Spleen (tissue), 11 donors: ENCODE results near the gene USHBP1. TPM values are rescaled to one million over a fixed set of nuclear protein-coding genes. Genes with fewer than 3 reads are reported as not detected.

Experiments
- DNase-seq: peaks from one replicate; pipeline ENCODE4 v3.0.0-alpha.2; 2020
- H3K27ac ChIP-seq, 8 donors: fragments of 200-600 bp; sonication (generic) in 7 of 8; 1 replicate in 4 of 8; 2 replicates in 4 of 8; pipeline versions ENCODE4 v1.5.0 to v1.8.0; 2016 to 2021; ENCODE audit warnings: inconsistent platforms in 4 of 8, mild to moderate bottlenecking in 4 of 8, moderate library complexity in 1 of 8
- H3K27me3 ChIP-seq, 7 donors: fragments of 200-600 bp; sonication (generic) in 6 of 7; replicated peaks in 1 of 7; 1 replicate in 4 of 7; 2 replicates in 3 of 7; pipeline versions ENCODE4 v1.5.0 to v1.8.0; 2016 to 2021; ENCODE audit warnings: inconsistent platforms in 3 of 7, mild to moderate bottlenecking in 1 of 7
- H3K36me3 ChIP-seq, 6 donors: fragments of 200-600 bp; sonication (generic) in 5 of 6; 1 replicate in 4 of 6; 2 replicates in 2 of 6; pipeline versions ENCODE4 v1.5.0 to v1.8.0; 2016 to 2021; ENCODE audit warnings: inconsistent platforms in 2 of 6
- H3K4me1 ChIP-seq, 6 donors: fragments of 200-600 bp; sonication (generic) in 5 of 6; 1 replicate in 3 of 6; 2 replicates in 3 of 6; pipeline versions ENCODE4 v1.5.0 to v1.8.0; 2016 to 2021; ENCODE audit warnings: inconsistent platforms in 3 of 6
- H3K4me3 ChIP-seq, 8 donors: fragments of 200-600 bp; sonication (generic) in 7 of 8; 1 replicate in 4 of 8; 2 replicates in 4 of 8; pipeline versions ENCODE4 v1.5.0 to v1.8.0; 2016 to 2021; ENCODE audit warnings: inconsistent platforms in 4 of 8, mild to moderate bottlenecking in 4 of 8, moderate library complexity in 2 of 8
- H3K9me3 ChIP-seq, 8 donors: fragments of 200-600 bp; sonication (generic) in 7 of 8; 1 replicate in 4 of 8; 2 replicates in 4 of 8; pipeline versions ENCODE4 v1.5.0 to v1.8.0; 2016 to 2021; ENCODE audit warnings: inconsistent platforms in 4 of 8
- CTCF ChIP-seq, 11 experiments: fragments of 200-600 bp in 7 of 11; fragments of 450-650 bp in 4 of 11; sonication (generic) in 4 of 11; IDR thresholded peaks in 8 of 11; conservative IDR thresholded peaks in 3 of 11; 1 replicate in 7 of 11; 2 replicates in 4 of 11; pipeline versions ENCODE4 v1.4.0 to v1.8.0; 2016 to 2021; ENCODE audit warnings: antibody characterized with exemption in 11 of 11, inconsistent platforms in 4 of 11, mild to moderate bottlenecking in 1 of 11
- POLR2A ChIP-seq, 3 donors: fragments of 450-650 bp; IDR thresholded peaks; one replicate each; pipeline ENCODE4 v1.5.1; 2017; ENCODE audit warnings: antibody characterized with exemption in 3 of 3, mild to moderate bottlenecking in 1 of 3
- POLR2AphosphoS5 ChIP-seq, 3 donors: sonication (generic); formaldehyde crosslinking; IDR thresholded peaks; one replicate each; pipeline ENCODE4 v1.5.1; 2017; ENCODE audit warnings: antibody characterized with exemption in 3 of 3
- WGBS, 5 donors: extraction: QIAGEN DNeasy Blood & Tissue Kit in 3 of 5; methylation state at CpG; one replicate each; pipeline versions ENCODE4 v1.1.5 to v1.1.7; 2013 to 2018; 5-methylcytosine and 5-hydroxymethylcytosine counted together
- intact Hi-C: fragments of 100-400 bp; cut with DNase I; formaldehyde crosslinking; loops from one replicate; pipeline ENCODE4 v1.15.0; 2023; ENCODE audit warnings: low total_unique reads
- polyA plus RNA-seq, 3 donors: library from polyadenylated mRNA; stranded (reverse); fragments of 200-250 nt; gene quantifications; one replicate each; pipeline ENCODE4 v1.2.1, GENCODE V29; 2013
- total RNA-seq, 7 donors: library from RNA; depleted of rRNA in 3 of 7; stranded (reverse); fragments of >200 nt in 3 of 7; fragmentation: NEBNext Ultra II Directional in 4 of 7; extraction: Animal tissue kit (Norgen Biotek cat#: 25700) in 4 of 7; gene quantifications; one replicate each; pipeline versions ENCODE4 v1.1.0 to v1.2.1, GENCODE V29; 2016 to 2021
- donor health status: healthy with polysubstance abuse.
- donor health status: DM: no; HTN: no; CAD: no; lungs with moderate emphysema.
- donor health status: DM: no; HTN: no; CAD: no.
- donor health status: Bipolar disorder and iron deficiency.
- donor health status: healthy.
- donor health status: DM: no; HTN: no; CAD: no.
- donor health status: DM: yes; HTN: yes; CAD: no.

The USHBP1 gene
- total and polyA plus RNA-seq, 10 donors: 3.1 to 16.6 (median 8.3) TPM

DNA sequence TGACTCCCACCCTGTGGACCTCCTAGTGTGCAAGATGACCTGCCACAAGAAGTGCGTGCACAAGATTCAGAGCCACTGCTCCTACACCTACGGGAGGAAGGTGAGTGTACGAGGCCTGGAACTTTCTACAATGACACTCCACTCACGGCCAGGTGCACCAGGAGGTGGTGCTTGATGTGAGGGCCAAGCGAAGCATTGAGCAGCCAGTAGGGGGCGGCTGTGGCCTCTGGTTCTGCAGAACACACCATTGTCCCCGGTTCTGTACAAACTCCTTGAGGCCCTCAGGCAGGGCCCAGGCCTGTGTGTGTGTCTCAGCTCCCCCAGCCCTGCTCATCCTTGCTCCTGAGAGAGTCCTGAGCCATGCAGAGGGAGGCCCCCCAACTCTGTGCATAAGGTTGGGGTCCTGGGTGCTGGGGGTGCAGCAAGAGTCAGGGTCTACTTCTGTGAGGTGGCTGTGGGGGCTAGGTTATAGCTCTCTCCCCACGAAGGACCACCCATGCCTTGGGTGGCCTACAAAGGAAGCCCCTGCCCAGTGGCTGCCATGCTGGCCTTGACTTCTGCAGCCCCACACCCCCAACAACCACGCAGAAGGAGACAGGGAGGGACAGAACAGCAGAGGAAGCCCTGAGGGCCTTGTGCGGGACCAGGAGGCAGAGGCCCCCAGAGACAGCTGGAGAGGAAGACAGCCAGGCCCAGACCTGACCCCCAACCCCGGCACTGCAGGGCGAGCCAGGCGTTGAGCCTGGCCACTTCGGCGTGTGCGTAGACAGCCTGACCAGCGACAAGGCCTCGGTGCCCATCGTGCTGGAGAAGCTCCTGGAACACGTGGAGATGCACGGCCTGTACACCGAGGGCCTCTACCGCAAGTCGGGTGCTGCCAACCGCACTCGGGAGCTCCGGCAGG is 59.1 kb downstream of the USHBP1 start:
- no peak overlapping the region for H3K4me3 ChIP-seq
- DNase-seq: peak; percentile 88
- WGBS, 5 donors: 63 to 92% (median 87%) methylated on average over 8 to 27 of the region's 27 CpGs
- peaks cover 0 to 5% (median 2%) of the 10 kb centered on the region in 6 donors for H3K4me1 ChIP-seq
- intact Hi-C loops: no loop called here
- H3K27ac ChIP-seq: no peak overlapping the region
- H3K9me3 ChIP-seq: no peaks in the 10 kb centered on the region
- H3K27me3 ChIP-seq: no peaks in the 10 kb centered on the region
- peaks cover 2 to 100% (median 92%) of the 10 kb centered on the region in 6 donors for H3K36me3 ChIP-seq
- TF ChIP-seq CTCF (IDR thresholded peaks at IDR 0.05 in 8 of 11, conservative IDR thresholded peaks at IDR 0.05 in 3 of 11) (peak; percentile 28 to 73 (median 65)), POLR2AphosphoS5 (IDR thresholded peaks at IDR 0.05) (peak; percentile 46 to 65 (median 48)), POLR2A (IDR thresholded peaks at IDR 0.05) (no peak)

GRCh38 chr19:17202713-17203112 is 61.8 kb downstream of the USHBP1 start:
- Histone ChIP-seq H3K4me3 (no peak overlapping the region), H3K36me3 (peaks cover 2 to 100% (median 95%) of the 10 kb centered on the region in 6 donors), H3K27me3 (no peaks in the 10 kb centered on the region), H3K9me3 (no peaks in the 10 kb centered on the region), H3K27ac (no peak overlapping the region), H3K4me1 (no peaks in the 10 kb centered on the region)
- intact Hi-C loops: no loop called here
- DNase-seq: peak; percentile 66
- 88 to 97% (median 94%) methylated on average over 16 to 17 of the region's 17 CpGs for WGBS, 5 donors
- no peak for TF ChIP-seq POLR2A (IDR thresholded peaks at IDR 0.05)
- peak in 1 of 3 donors; percentile 7 for TF ChIP-seq POLR2AphosphoS5 (IDR thresholded peaks at IDR 0.05)
- TF ChIP-seq CTCF (IDR thresholded peaks at IDR 0.05 in 8 of 11, conservative IDR thresholded peaks at IDR 0.05 in 3 of 11): no peak

- Histone ChIP-seq H3K36me3 (peaks cover 2 to 100% (median 98%) of the 10 kb centered on the region in 6 donors), H3K4me3 (no peak overlapping the region), H3K4me1 (no peaks in the 10 kb centered on the region), H3K27me3 (no peaks in the 10 kb centered on the region), H3K9me3 (no peaks in the 10 kb centered on the region), H3K27ac (no peak overlapping the region)
- 85 to 90% (median 87%) methylated on average over 8 to 9 of the region's 9 CpGs for WGBS, 5 donors
- intact Hi-C loops: no loop called here
- DNase-seq: peak; percentile 56
- no peak for TF ChIP-seq POLR2A (IDR thresholded peaks at IDR 0.05)
- TF ChIP-seq POLR2AphosphoS5 (IDR thresholded peaks at IDR 0.05): no peak
- no peak for TF ChIP-seq CTCF (IDR thresholded peaks at IDR 0.05 in 8 of 11, conservative IDR thresholded peaks at IDR 0.05 in 3 of 11)
These were observed 62.3 kb downstream of the USHBP1 start for GRCh38 chr19:17202249-17202648.

DNA sequence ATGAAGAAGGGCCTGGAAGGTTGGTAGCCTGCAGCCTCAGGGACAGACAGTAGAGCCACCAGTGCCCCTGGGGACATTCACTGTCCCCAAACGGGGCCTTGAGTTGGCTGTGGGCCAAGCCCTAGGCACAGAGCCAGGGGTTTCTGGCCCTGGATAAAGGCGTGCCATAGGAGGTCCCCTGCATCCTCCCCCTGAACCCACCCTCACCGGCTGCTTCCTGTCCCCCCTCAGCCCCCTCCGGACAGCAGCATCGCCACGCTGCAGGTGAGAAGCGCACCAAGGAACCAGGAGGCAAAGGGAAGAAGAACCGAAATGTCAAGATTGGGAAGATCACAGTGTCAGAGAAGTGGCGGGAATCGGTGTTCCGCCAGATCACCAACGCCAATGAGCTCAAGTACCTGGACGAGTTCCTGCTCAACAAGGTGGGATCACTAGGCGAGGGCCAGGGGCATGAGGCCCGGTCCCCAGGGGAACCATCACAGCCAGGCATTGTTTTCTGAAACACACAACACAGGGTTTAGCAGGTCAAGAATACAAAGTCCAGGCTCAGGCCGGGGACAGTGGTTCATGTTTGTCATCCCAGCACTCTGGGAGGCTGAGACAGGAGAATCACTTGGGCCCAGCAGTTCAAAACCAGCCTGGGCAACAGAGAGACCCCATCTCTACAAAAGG is 64.0 kb downstream of the USHBP1 start:
- peak; percentile 40 for DNase-seq
- Histone ChIP-seq H3K27ac (no peak overlapping the region), H3K4me3 (no peak overlapping the region), H3K27me3 (no peaks in the 10 kb centered on the region), H3K36me3 (peaks cover 2 to 100% (median 90%) of the 10 kb centered on the region in 6 donors), H3K4me1 (no peaks in the 10 kb centered on the region), H3K9me3 (no peaks in the 10 kb centered on the region)
- intact Hi-C loops: no loop called here
- 79 to 89% (median 84%) methylated on average over 15 to 16 of the region's 16 CpGs for whole genome bisulfite sequencing, 5 donors
- no peak for TF ChIP-seq POLR2A (IDR thresholded peaks at IDR 0.05)
- peak in 2 of 3 donors; percentile 8 to 31 for TF ChIP-seq POLR2AphosphoS5 (IDR thresholded peaks at IDR 0.05)

Other genes starting within 250 kb of the USHBP1 start
- 10 to 100 TPM in 5 of 7 donors, 1 to 10 TPM in 2; 4.5 to 18.7 (median 12.0) TPM for gene CPAMD8, start 237.9 kb downstream of the USHBP1 start, total RNA-seq
- 1 to 10 TPM; 2.1 to 4.4 (median 4.1) TPM for gene CPAMD8, start 237.9 kb downstream of the USHBP1 start, polyA plus RNA-seq
- gene HAUS8, start 189.3 kb downstream of the USHBP1 start, total RNA-seq: 10 to 100 TPM in 5 of 7 donors, 1 to 10 TPM in 2; 7.7 to 15.3 (median 13.2) TPM
- gene HAUS8, start 189.3 kb downstream of the USHBP1 start, polyA plus RNA-seq: 10 to 100 TPM; 20.5 to 24.5 (median 22.6) TPM
- 100 to 1,000 TPM; 232 to 329 (median 281) TPM for gene MYO9B, start 189.0 kb downstream of the USHBP1 start, total RNA-seq
- gene MYO9B, start 189.0 kb downstream of the USHBP1 start, polyA plus RNA-seq: 100 to 1,000 TPM in 2 of 3 donors, 10 to 100 TPM in 1; 70.5 to 192 (median 190) TPM
- gene USE1, start 49.4 kb downstream of the USHBP1 start, total RNA-seq: 10 to 100 TPM; 17.2 to 30.4 (median 25.9) TPM
- gene USE1, start 49.4 kb downstream of the USHBP1 start, polyA plus RNA-seq: 10 to 100 TPM; 65.1 to 74.4 (median 65.4) TPM
- gene OCEL1, start 38.5 kb downstream of the USHBP1 start, total RNA-seq: 10 to 100 TPM in 6 of 7 donors, 1 to 10 TPM in 1; 7.7 to 28.6 (median 25.4) TPM
- gene OCEL1, start 38.5 kb downstream of the USHBP1 start, polyA plus RNA-seq: 10 to 100 TPM; 20.4 to 31.8 (median 24.3) TPM
- gene NR2F6, start 18.8 kb downstream of the USHBP1 start, total RNA-seq: 10 to 100 TPM; 11.6 to 15.0 (median 14.5) TPM
- gene NR2F6, start 18.8 kb downstream of the USHBP1 start, polyA plus RNA-seq: 10 to 100 TPM in 1 of 3 donors, 1 to 10 TPM in 2; 6.6 to 11.9 (median 7.8) TPM
- 10 to 100 TPM; 61.7 to 84.3 (median 71.3) TPM for gene BABAM1, start 2.7 kb upstream of the USHBP1 start, total RNA-seq
- gene BABAM1, start 2.7 kb upstream of the USHBP1 start, polyA plus RNA-seq: 100 to 1,000 TPM in 2 of 3 donors, 10 to 100 TPM in 1; 74.8 to 133 (median 114) TPM
- gene ANKLE1, start 17.2 kb upstream of the USHBP1 start, total RNA-seq: 1 to 10 TPM; 1.9 to 5.0 (median 3.1) TPM
- gene ANKLE1, start 17.2 kb upstream of the USHBP1 start, polyA plus RNA-seq: 1 to 10 TPM; 2.2 to 4.3 (median 2.4) TPM
- 10 to 100 TPM in 5 of 7 donors, 1 to 10 TPM in 2; 7.7 to 18.7 (median 13.2) TPM for gene ABHD8, start 38.7 kb upstream of the USHBP1 start, total RNA-seq
- 10 to 100 TPM in 1 of 3 donors, 1 to 10 TPM in 2; 6.5 to 12.6 (median 7.9) TPM for gene ABHD8, start 38.7 kb upstream of the USHBP1 start, polyA plus RNA-seq
- gene MRPL34, start 41.1 kb upstream of the USHBP1 start, total RNA-seq: 10 to 100 TPM; 37.5 to 93.2 (median 57.8) TPM
- 100 to 1,000 TPM in 2 of 3 donors, 10 to 100 TPM in 1; 95.4 to 153 (median 152) TPM for gene MRPL34, start 41.1 kb upstream of the USHBP1 start, polyA plus RNA-seq
- 10 to 100 TPM; 10.5 to 25.6 (median 22.4) TPM for gene DDA1, start 44.8 kb upstream of the USHBP1 start, total RNA-seq
- 10 to 100 TPM; 28.7 to 42.2 (median 37.7) TPM for gene DDA1, start 44.8 kb upstream of the USHBP1 start, polyA plus RNA-seq
- 10 to 100 TPM in 2 of 7 donors, 1 to 10 TPM in 5; 6.5 to 12.0 (median 9.4) TPM for gene ANO8, start 70.1 kb upstream of the USHBP1 start, total RNA-seq
- gene ANO8, start 70.1 kb upstream of the USHBP1 start, polyA plus RNA-seq: 1 to 10 TPM; 1.1 to 4.4 (median 1.5) TPM
- 10 to 100 TPM; 19.4 to 44.1 (median 28.2) TPM for gene GTPBP3, start 72.8 kb upstream of the USHBP1 start, total RNA-seq
- 10 to 100 TPM; 13.0 to 24.5 (median 17.5) TPM for gene GTPBP3, start 72.8 kb upstream of the USHBP1 start, polyA plus RNA-seq
- 100 to 1,000 TPM; 233 to 555 (median 350) TPM for gene PLVAP, start 112.6 kb upstream of the USHBP1 start, total RNA-seq
- gene PLVAP, start 112.6 kb upstream of the USHBP1 start, polyA plus RNA-seq: 10 to 100 TPM; 26.6 to 57.9 (median 46.6) TPM
- 1 to 10 TPM in 6 of 7 donors, not detected in 1; 1.0 to 2.2 (median 1.7) TPM for gene CCDC194, start 129.5 kb upstream of the USHBP1 start, total RNA-seq
- under 1 TPM; 0.13 to 0.18 (median 0.15) TPM for gene CCDC194, start 129.5 kb upstream of the USHBP1 start, polyA plus RNA-seq
- gene BST2, start 140.9 kb upstream of the USHBP1 start, total RNA-seq: 100 to 1,000 TPM; 159 to 257 (median 172) TPM
- gene BST2, start 140.9 kb upstream of the USHBP1 start, polyA plus RNA-seq: 100 to 1,000 TPM in 2 of 3 donors, 10 to 100 TPM in 1; 91.4 to 240 (median 163) TPM
- gene MVB12A, start 155.3 kb upstream of the USHBP1 start, total RNA-seq: 10 to 100 TPM; 31.7 to 45.2 (median 37.8) TPM
- 10 to 100 TPM; 42.0 to 62.0 (median 42.1) TPM for gene MVB12A, start 155.3 kb upstream of the USHBP1 start, polyA plus RNA-seq
- gene TMEM221, start 183.9 kb upstream of the USHBP1 start, total RNA-seq: not detected
- under 1 TPM in 2 of 3 donors, not detected in 1; 0.03 to 0.20 TPM for gene TMEM221, start 183.9 kb upstream of the USHBP1 start, polyA plus RNA-seq
- gene NXNL1, start 196.2 kb upstream of the USHBP1 start, total RNA-seq: not detected
- gene NXNL1, start 196.2 kb upstream of the USHBP1 start, polyA plus RNA-seq: not detected
- gene SLC27A1, start 205.8 kb upstream of the USHBP1 start, total RNA-seq: 10 to 100 TPM; 11.3 to 23.3 (median 18.6) TPM
- gene SLC27A1, start 205.8 kb upstream of the USHBP1 start, polyA plus RNA-seq: 10 to 100 TPM in 1 of 3 donors, 1 to 10 TPM in 2; 4.8 to 14.7 (median 9.3) TPM
- 100 to 1,000 TPM in 2 of 7 donors, 10 to 100 TPM in 5; 70.6 to 111 (median 83.7) TPM for gene PGLS, start 246.9 kb upstream of the USHBP1 start, total RNA-seq
- gene PGLS, start 246.9 kb upstream of the USHBP1 start, polyA plus RNA-seq: 100 to 1,000 TPM in 2 of 3 donors, 10 to 100 TPM in 1; 94.8 to 118 (median 109) TPM